ENCODE results near the gene NR5A2.

Gene NR5A2

DNA sequence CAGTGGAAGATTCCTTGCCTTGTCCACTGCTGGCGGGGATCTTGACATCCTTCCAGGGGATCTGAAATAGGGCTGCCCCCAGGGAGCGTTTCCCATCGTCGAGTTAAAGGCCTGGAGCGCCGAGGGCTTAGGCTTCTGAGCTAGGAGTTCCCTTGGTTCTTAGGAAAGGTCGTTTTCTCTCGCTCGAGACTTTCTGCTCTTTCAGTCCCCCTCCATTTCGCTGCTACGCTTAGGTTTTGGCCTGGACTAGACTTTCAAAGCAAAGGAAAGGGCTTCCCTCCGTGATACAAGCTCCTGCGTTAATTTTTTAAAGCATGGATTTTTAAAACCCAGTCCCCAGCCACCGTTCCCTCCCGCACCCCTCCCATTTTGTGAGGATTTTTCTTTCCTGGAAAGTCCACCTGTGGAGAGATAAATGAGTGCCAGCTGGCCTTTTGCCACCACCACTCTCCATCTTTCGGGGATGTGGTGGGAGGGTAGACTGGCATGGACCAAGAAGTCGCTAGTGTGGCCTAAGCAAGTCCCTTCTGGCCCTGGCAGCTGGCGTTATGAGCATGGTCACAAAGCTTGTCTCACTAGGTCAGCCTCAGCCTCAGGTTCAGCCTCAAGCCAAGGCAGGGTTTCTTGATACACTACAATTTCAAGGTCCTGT lies 9.2 kb downstream of the NR5A2 start:
- no peak for DNase-seq

DNA sequence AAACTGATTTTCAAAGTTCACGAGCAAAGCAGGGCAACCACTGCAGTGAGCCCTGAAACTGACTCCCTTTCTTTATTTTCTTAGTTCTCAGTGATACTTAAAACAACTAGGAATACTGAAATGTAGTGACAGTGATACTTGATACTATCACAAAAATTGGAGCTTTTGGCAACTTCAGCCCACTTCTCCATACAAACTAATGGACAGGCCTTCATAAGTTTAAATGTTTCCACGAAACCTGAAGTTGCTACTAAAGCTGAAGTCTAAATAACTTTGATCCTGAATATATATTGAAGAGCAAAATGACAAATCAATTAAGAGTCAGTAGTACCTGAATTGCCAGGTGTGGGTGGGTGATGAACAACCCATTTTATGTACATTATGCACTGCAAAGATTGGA lies 10.0 kb downstream of the NR5A2 start:
- DNase-seq = no peak

DNA sequence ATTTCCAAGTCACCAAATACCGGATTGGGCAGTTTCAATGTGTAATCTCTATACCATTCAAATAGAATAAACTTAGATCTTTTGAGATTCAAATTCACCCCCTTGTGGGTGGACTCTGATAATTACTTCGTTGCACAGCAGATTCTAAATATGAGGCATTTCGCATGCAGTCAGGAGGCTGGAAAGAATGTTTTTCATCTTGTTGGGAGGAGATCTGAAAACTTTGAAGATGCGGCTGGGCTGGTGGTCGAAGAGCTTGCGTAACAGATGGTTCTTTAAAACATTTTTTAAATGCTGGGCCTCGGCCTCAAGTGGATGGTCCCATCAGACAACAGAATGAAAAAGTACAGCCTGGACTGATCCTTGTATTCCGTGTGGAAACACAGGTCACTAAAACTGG lies 10.4 kb downstream of the NR5A2 start:
- DNase-seq = no peak

GRCh38 chr1:200038325-200038980 lies 10.9 kb downstream of the NR5A2 start:
- DNase-seq = no peak

DNA sequence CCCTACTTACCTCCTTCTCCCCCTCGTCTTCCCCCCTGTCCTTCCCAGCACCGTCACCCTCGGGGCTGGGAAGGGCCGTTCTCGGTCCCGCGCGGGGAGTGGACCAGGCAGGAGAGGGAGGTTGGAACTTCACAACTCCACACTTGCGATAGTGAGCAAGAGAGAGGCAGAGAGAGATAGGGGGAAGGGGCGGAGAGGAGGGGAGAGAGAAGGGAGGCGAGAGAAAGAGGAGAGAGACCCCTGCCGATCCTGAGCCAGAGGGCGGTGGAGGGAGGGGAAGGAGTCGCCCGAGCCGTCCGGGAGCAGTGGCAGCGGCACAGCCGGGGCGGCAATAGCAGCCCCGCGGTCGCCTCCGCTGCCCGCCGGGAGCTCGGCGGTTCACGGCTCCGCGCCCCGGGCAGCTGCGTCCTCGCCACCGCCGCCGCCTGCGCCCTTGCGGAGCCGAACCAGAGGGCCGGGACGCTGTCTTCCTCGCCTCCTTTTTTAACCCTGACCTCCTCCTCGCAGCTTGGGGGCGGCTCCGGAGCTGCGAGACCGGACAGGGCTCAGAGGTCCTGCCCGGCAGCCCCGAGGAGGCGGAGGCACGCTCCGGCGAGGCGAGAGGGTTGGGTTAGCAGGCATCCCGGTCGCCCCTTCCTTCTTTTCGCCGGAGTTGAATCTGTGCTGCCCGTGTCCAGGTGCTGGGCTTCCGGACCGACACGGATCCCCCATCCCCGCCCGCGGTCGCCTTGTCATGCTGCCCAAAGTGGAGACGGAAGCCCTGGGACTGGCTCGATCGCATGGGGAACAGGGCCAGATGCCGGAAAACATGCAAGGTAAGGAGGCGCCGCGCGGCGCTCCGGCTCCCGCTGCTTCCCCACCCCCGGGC lies 11.7 kb downstream of the NR5A2 start:
- no peak for DNase-seq

GRCh38 chr1:200039849-200040474 lies 12.5 kb downstream of the NR5A2 start:
- DNase-seq = no peak

DNA sequence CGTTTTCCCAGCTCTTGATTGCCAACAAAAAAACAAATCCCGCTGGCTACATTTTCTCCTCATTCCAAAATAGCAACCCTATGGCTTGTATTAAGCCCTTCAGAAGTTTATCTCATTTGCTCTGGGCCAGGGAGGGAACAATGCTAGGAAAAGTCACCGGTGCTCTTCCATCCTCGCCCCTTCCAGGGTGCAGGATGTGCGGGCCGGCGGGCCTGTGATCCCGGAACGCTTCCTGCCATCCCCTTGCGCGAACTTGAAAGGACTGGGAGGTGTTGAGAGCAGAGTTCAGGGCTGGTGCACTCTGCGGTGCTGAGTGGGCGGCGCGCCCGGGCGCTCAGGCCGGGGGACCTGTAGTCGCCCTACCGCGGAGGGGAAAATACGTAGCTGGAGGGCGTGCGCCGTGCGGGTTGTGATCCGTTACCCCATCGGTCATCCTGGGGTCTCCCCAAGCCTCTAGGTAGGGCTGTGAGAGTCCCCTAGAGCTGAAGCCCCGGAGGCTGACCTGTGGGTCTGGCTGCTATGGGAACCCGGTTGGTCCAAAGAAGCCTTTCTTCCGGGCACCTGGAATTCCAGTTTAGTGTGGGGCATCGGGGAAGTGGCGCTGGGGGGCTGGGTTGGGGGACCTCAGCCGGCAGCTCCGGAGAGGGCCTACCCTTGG lies 13.1 kb downstream of the NR5A2 start:
- DNase-seq = no peak

DNA sequence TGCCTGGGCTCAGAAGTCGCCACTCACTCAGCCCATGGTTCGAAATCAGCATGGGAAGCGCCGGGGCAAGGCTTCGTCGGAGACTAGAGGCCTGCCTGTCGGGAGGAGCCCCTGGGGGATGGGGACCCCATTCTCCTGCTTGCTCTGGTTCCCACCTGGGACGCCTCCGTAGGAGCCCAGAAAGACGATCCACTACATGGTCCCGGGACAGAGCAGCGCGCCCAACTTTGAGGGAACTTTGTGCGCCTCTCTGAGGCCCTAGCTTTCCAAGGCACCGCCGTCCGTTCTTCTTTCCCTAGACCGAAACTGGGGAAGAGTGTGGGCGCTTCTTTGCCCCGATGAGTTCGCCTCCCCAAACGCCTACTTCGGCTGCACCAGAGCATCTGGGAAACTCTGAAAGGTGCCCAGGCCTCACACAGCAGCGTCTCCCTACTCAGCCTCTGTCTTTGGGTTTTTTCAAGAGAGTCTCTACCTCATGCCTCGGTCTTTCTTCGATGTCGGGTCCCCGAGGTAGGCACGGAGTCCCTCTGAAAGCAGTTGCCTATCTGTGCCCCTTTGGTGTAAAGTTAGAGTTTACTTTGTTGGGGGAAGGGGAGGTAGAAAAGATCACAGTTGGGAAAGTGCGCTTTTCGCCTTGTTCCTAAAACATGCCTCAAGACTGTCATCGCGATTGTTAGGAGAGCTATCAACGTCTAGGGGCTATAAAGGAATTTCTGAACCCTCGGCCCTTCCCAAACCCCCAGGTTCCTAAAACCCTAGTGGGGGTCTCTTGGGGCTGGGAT lies 14.0 kb downstream of the NR5A2 start:
- DNase-seq = no peak

GRCh38 chr1:200042119-200042551 lies 14.6 kb downstream of the NR5A2 start:
- no peak for DNase-seq

DNA sequence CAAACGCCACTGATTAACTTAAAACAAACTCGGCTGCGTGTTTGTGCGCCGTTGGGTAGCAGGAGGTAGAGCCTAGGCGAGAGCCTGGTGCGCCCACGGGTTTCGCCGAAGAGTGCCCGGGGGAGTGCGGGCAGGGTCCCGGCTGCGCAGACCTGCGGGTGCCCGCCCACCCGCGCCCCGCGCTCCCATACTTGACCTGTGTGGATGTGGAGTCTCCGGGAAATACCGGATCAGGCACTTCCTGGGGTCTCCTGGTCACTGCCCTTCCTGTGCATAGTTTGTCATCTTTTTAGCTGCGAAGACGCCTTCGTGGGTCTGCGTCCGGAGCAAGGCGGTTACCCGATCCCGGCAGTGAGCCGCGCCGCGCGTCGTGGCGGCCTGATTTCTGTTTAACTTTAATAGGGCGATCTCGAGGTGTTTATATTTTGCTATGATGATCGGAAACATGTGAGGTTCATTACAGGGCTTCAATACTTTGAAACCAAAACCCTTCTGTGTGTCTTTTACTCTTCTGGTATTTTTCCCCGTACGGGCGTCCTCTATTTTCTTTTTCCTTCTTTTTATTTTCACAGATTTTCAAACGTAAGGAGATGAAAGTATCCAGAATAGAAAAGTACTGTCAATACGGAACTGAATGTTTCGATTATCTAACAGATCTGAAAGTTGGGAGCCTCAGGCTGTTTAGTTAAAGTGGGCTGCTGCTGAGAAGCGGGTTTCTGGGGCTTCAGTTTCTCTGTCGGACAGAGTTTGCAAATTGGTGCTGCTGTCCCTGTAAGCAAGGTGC lies 15.2 kb downstream of the NR5A2 start:
- DNase-seq = no peak

- no peak for DNase-seq
These were observed 15.8 kb downstream of the NR5A2 start for GRCh38 chr1:200043336-200043668.

DNA sequence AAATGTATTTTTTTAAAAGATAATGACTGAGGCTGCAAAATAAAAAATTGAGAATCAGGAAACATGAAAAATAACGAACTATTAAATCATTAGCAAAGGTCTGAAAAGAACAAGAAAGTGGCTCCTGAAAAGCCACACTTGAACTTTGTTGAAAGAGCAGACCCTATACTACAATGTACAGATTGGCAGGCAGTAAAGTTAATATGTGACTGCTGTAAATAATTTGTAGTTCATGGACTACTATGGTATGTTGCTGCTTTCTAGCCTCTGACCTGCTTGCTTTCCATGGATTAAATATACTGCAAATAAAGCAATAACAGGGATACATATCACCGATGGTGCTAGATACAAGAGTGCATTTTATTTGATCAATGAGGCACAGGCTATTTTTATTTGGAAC lies 18.6 kb downstream of the NR5A2 start:
- DNase-seq = no peak

DNA sequence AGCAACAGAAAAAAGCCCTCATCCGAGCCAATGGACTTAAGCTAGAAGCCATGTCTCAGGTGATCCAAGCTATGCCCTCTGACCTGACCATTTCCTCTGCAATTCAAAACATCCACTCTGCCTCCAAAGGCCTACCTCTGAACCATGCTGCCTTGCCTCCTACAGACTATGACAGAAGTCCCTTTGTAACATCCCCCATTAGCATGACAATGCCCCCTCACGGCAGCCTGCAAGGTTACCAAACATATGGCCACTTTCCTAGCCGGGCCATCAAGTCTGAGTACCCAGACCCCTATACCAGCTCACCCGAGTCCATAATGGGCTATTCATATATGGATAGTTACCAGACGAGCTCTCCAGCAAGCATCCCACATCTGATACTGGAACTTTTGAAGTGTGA lies 20.7 kb downstream of the NR5A2 start:
- no peak for DNase-seq

DNA sequence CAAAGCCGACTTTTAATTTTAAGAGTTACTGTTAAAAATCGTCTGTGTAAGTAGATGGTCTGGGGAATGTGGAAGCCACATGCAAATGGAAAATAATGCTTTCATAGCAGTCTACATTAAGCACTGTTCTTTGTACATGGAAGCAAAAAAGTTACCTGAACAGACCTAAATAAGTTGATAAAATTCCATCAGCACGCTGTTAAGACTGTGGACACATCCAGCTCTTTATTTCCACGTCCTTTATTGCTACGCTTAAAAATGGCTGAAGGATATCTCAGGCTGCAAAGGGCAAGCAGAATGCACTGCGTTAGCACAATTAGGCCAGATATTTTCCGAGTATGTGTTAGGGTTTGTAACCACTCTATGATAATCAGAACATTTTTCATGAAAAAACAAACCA lies 22.3 kb downstream of the NR5A2 start:
- no peak for DNase-seq

- DNase-seq = no peak
These were observed 24.1 kb downstream of the NR5A2 start for GRCh38 chr1:200051620-200052019.

DNA sequence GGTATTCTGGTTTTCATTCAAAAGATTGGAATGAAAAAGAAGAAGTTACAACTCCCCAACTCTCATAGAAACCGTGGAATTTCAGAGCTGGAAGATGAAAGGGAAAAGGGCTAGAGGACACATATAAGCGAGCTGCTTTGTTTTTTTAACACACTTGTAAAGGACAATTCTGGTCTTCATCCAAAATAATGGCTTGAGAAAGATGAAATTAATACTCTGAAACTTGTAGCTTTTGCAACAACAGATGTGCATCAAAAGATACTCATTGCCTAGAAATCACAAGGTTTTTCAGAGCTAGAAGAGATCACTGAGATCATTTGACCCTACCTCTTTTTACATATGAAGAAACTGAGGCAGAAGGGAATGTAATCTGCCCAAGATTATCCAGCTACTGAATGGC lies 25.6 kb downstream of the NR5A2 start:
- no peak for DNase-seq

DNA sequence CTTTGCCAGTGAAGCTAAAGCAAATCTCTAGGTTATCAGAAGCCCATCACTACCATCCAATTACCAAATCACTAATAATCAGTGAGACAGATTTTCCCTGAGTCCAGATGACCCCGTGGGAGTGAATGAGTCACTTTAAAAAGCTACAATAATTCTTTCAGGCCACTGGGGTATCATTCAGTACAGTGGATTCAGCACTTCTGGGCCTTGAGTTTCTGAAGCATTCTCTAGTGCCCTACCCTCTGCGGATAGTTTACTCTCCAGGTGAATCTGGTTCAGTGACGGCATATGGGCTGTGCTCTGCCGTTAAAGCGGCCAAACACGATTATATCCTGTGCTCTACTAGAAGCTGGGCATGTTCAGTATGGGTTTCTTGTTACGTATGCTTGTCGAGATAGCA lies 26.1 kb downstream of the NR5A2 start:
- DNase-seq = no peak

DNA sequence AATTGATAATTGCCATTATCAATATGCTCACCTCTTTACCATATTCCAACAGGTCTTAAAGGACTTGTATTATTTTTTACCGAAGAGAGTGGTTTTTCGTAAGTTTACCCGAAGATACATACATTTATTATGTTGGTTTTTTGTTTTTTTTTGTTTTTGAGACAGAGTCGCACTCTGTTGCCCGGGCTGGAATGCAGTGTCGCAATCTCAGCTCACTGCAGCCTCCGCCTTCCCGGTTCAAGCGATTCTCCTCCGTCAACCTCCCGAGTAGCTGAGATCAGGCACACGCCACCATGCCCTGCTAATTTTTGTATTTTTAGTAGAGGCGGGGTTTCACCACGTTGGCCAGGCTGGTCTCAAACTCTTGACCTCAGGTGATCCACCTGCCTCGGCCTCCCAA lies 30.8 kb downstream of the NR5A2 start:
- no peak for DNase-seq

DNA sequence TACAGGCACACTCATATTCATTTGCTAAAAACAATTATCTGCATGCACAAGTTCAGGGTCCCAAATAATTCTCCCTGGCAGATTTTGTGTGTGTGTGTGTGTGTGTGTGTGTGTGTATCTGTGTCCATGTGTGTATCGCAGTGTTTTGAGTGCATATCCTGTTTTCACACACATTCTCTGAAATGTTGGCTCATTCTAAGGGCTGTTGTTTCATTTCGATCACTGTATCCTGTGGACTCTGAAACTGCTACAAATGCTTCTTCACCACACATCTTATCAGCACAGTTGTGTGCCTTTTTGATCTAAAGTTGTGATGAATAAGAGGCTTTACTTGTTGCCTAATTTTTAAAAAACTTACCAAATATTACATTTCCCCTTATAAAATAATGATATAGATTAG lies 34.6 kb downstream of the NR5A2 start:
- no peak for DNase-seq

GRCh38 chr1:200072636-200073285 lies 45.3 kb downstream of the NR5A2 start:
- DNase-seq = no peak

GRCh38 chr1:200073286-200073637 lies 45.8 kb downstream of the NR5A2 start:
- DNase-seq = no peak
